GM21526 (cell line): ENCODE results near the gene MAP2K7.
"Not testable (repeated sequence)": the region's sequence is repeated elsewhere in the genome, so short reads cannot be mapped to it uniquely, and the experiment has no call there.

ENCODE experiments used
- ATAC-seq: cut with Tn5 transposase; IDR thresholded peaks from one replicate; pipeline ENCODE4 v1.9.1; 2021; ENCODE audit warnings: moderate library complexity; ENCODE audit not compliant: unreplicated experiment, low FRiP score

Gene MAP2K7

DNA sequence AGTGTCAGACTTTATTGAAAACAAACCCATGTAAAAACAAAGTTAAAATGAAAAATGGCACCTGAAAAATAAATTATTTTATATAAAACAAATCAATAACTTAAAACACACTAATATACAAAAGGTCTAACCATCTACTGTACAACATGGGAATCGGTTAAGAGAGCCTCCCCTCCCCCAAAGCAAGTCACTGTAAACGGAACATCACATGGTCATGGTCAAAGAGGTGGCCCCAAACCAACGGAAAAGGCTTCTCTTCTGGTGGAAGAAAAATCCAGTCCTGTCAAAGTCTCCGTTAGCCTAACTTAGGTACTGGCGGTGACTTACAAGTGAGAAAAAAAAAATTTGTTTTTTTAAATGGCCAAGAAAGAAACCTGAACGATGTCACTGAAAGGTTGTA is 55.5 kb downstream of the MAP2K7 start:
- ATAC-seq, result no peak

DNA sequence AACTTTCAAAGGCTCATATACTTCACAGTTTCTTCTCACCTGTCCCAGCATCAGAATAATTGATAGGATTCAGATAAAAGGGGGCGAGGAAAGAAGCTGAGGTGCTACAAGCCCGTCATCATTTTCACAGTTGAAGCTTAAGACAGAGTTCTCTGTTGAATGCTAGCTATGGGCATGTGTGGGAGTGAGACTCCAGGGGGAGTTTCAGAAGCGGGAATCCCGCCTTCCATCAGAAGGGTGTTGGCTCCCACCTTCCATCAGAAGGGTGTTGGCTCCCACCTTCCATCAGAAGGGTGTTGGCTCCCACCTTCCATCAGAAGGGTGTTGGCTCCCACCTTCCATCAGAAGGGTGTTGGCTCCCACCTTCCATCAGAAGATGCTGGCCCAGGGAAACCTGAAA is 57.4 kb downstream of the MAP2K7 start:
- ATAC-seq, result not testable (repeated sequence)

DNA sequence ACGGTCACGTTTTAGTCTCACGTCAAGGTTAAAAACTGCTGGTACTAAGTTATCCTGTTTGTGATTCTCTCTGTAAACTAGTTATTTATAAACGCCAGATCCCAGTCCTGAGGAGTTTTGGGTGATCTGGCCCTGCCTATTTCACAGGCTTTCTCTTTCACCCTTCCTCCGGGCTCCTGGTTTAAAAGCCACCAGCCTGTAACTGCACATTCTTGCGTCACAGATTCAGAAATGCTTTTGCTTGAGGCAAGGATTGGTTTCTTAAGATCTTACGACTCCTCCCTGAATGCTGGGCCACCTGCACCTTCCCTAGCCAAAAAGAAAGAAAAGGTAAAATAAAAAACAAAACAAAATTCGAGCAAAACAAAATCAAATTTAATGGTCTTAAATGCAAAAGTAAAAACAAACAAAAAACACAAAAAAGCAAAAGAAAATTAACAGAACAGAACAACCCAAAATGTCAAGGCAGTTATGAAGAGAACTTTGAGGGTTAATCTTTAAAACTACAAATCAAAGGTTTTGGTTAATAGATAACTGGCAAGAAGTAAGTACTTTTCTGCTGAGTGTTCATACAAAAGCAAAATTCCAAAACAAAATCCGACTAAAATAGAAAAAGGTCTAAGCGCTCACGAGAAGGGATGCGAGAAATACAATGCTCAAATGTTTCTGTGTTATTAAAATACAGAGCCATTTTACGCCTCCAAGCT is 58.4 kb downstream of the MAP2K7 start:
- no peak for ATAC-seq

DNA sequence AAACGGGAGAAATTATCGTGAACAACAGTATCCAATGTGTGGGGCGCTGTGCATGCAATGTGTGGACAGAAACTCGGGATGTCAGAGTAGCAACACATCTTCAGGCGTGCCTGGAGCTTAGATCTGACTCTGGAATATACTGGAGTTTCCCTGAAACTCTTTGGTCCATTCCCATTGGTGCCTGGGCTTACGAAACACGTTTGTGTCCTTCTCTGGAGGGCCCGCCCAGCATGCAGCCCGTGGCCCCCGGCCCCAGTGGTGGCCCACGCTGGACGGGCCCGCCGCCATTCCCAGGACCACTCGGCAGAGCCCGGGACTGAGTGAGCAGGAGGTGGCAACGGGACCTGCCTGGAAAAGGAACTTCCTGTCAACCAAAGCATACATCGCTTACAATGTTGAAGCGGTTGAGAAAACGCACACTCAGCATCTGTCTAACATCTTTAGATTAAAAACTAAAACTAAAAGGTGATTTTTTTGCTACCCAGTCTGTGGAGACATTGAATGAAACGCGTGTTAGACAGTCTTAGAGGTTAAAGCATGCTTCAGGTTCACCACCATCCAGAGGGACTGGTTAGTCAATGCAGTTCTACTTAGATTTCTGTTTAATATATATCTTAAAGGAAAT is 59.1 kb downstream of the MAP2K7 start:
- no peak for ATAC-seq

DNA sequence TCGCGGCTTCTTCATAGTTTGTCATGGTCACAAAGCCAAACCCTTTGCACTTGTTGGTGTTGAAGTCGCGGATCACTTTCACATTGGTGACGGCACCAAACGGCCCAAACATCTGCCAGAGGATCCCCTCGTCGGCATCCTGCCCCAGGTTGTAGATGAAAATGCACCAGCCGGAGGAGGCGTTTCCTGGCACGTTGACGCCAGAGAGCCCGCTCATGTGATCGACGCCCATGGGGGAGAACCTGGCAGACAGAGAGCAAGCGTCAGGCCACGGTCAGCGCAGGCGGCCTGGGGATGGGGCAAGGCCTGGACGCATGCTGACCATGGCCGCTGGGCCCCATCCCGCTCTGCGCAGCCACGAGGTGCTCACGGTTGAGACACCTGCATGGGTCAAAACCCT is 59.9 kb downstream of the MAP2K7 start:
- ATAC-seq, result no peak
